ENCODE measurements around the gene DLGAP3. TPM values are rescaled to one million over a fixed set of nuclear protein-coding genes. Genes with fewer than 3 reads are reported as not detected.
"Not testable (repeated sequence)": the region's sequence is repeated elsewhere in the genome, so short reads cannot be mapped to it uniquely, and the experiment has no call there.

The DLGAP3 gene
- total RNA-seq, 2 experiments from 2014 or later: 0.45 to 0.55 TPM

- DNase-seq (no peak), ATAC-seq (ENCODE audit: low read depth) (no peak)
- no peaks in the 10 kb centered on the region for H3K36me3 Mint-ChIP-seq
- no peaks in the 10 kb centered on the region for H3K4me1 Mint-ChIP-seq
- peaks cover 2% of the 10 kb centered on the region for H3K27me3 Mint-ChIP-seq
- no peaks in the 10 kb centered on the region for H3K9me3 Mint-ChIP-seq
- H3K27ac Mint-ChIP-seq: no peak overlapping the region
- POLR2A ChIA-PET: no interaction called here
- no peak overlapping the region for H3K4me3 Mint-ChIP-seq
Observed at GRCh38 chr1:34965597-34965996, 36.1 kb upstream of the DLGAP3 start.

- Mint-ChIP-seq H3K36me3 (no peaks in the 10 kb centered on the region), H3K27ac (no peak overlapping the region), H3K27me3 (peaks cover 8% of the 10 kb centered on the region), H3K9me3 (peaks cover 2% of the 10 kb centered on the region), H3K4me1 (no peaks in the 10 kb centered on the region), H3K4me3 (no peak overlapping the region)
- ATAC-seq (ENCODE audit: low read depth) (no peak), DNase-seq (no peak)
- POLR2A ChIA-PET: no interaction called here
Observed at GRCh38 chr1:34950428-34950827, 21.0 kb upstream of the DLGAP3 start.

- POLR2A ChIA-PET; H3K36me3 Mint-ChIP-seq; H3K27me3 Mint-ChIP-seq; H3K27ac Mint-ChIP-seq; H3K4me1 Mint-ChIP-seq; H3K4me3 Mint-ChIP-seq; DNase-seq; ATAC-seq (ENCODE audit: low read depth); H3K9me3 Mint-ChIP-seq: not testable (repeated sequence)
Observed at GRCh38 chr1:34948739-34949138, 19.3 kb upstream of the DLGAP3 start.

GRCh38 chr1:34947641-34948314 is 18.3 kb upstream of the DLGAP3 start:
- H3K36me3 Mint-ChIP-seq; DNase-seq; H3K27ac Mint-ChIP-seq; H3K4me1 Mint-ChIP-seq; ATAC-seq (ENCODE audit: low read depth); H3K4me3 Mint-ChIP-seq; POLR2A ChIA-PET; H3K9me3 Mint-ChIP-seq; H3K27me3 Mint-ChIP-seq: not testable (repeated sequence)

GRCh38 chr1:34946211-34946610 is 16.8 kb upstream of the DLGAP3 start:
- ATAC-seq (ENCODE audit: low read depth): no peak
- no peak overlapping the region for H3K27ac Mint-ChIP-seq
- peaks cover 13% of the 10 kb centered on the region for H3K27me3 Mint-ChIP-seq
- H3K36me3 Mint-ChIP-seq: no peaks in the 10 kb centered on the region
- no peak overlapping the region for H3K4me3 Mint-ChIP-seq
- POLR2A ChIA-PET: no interaction called here
- DNase-seq: no peak
- H3K9me3 Mint-ChIP-seq: peaks cover 2% of the 10 kb centered on the region
- no peaks in the 10 kb centered on the region for H3K4me1 Mint-ChIP-seq

- ATAC-seq (ENCODE audit: low read depth); H3K9me3 Mint-ChIP-seq; H3K4me3 Mint-ChIP-seq; DNase-seq; H3K27ac Mint-ChIP-seq; H3K36me3 Mint-ChIP-seq; POLR2A ChIA-PET; H3K4me1 Mint-ChIP-seq: not testable (repeated sequence)
- peaks cover 27% of the 10 kb centered on the region for H3K27me3 Mint-ChIP-seq
Observed at GRCh38 chr1:34941798-34942197, 12.3 kb upstream of the DLGAP3 start.

GRCh38 chr1:34930702-34931071 is 1.2 kb upstream of the DLGAP3 start:
- H3K9me3 Mint-ChIP-seq: no peaks in the 10 kb centered on the region
- DNase-seq: no peak
- H3K36me3 Mint-ChIP-seq: no peaks in the 10 kb centered on the region
- peaks cover 4% of the 10 kb centered on the region for H3K4me1 Mint-ChIP-seq
- ATAC-seq (ENCODE audit: low read depth): no peak
- H3K27ac Mint-ChIP-seq: no peak overlapping the region
- POLR2A ChIA-PET: no interaction called here
- no peak overlapping the region for H3K4me3 Mint-ChIP-seq
- peaks cover 61% of the 10 kb centered on the region for H3K27me3 Mint-ChIP-seq

- Mint-ChIP-seq H3K27ac (no peak overlapping the region), H3K36me3 (no peaks in the 10 kb centered on the region), H3K4me1 (peaks cover 4% of the 10 kb centered on the region), H3K9me3 (no peaks in the 10 kb centered on the region), H3K4me3 (no peak overlapping the region), H3K27me3 (peaks cover 64% of the 10 kb centered on the region)
- ATAC-seq (ENCODE audit: low read depth): no peak
- no peak for DNase-seq
- POLR2A ChIA-PET: no interaction called here
Observed at GRCh38 chr1:34929853-34930701, 627 bp upstream of the DLGAP3 start.

GRCh38 chr1:34928699-34929496 is 552 bp downstream of the DLGAP3 start:
- Mint-ChIP-seq H3K4me3 (peak overlapping the region; percentile 65), H3K27ac (peak overlapping the region; percentile 22)
- peak; percentile 33 for ATAC-seq (ENCODE audit: low read depth)

GRCh38 chr1:34928066-34928696 is 1.3 kb downstream of the DLGAP3 start:
- DNase-seq (no peak), ATAC-seq (ENCODE audit: low read depth) (no peak)
- H3K9me3 Mint-ChIP-seq: no peaks in the 10 kb centered on the region
- no peak overlapping the region for H3K27ac Mint-ChIP-seq
- peaks cover 74% of the 10 kb centered on the region for H3K27me3 Mint-ChIP-seq
- peaks cover 4% of the 10 kb centered on the region for H3K4me1 Mint-ChIP-seq
- H3K4me3 Mint-ChIP-seq: peak overlapping the region; percentile 65
- no peaks in the 10 kb centered on the region for H3K36me3 Mint-ChIP-seq
- POLR2A ChIA-PET: no interaction called here

More at GRCh38 chr1:34928699-34929496, 552 bp downstream of the DLGAP3 start:
- Mint-ChIP-seq H3K27me3 (peaks cover 72% of the 10 kb centered on the region), H3K4me1 (peaks cover 4% of the 10 kb centered on the region), H3K36me3 (no peaks in the 10 kb centered on the region), H3K9me3 (no peaks in the 10 kb centered on the region)
- POLR2A ChIA-PET: no interaction called here
- DNase-seq: peak; percentile 39

GRCh38 chr1:34927316-34927715 is 2.1 kb downstream of the DLGAP3 start:
- H3K4me3 Mint-ChIP-seq: no peak overlapping the region
- no peak for DNase-seq
- H3K4me1 Mint-ChIP-seq: peaks cover 4% of the 10 kb centered on the region
- ATAC-seq (ENCODE audit: low read depth): no peak
- H3K36me3 Mint-ChIP-seq: no peaks in the 10 kb centered on the region
- POLR2A ChIA-PET: no interaction called here
- H3K27me3 Mint-ChIP-seq: peaks cover 67% of the 10 kb centered on the region
- H3K9me3 Mint-ChIP-seq: no peaks in the 10 kb centered on the region
- H3K27ac Mint-ChIP-seq: no peak overlapping the region

GRCh38 chr1:34926894-34927293 is 2.6 kb downstream of the DLGAP3 start:
- no peaks in the 10 kb centered on the region for H3K36me3 Mint-ChIP-seq
- H3K27ac Mint-ChIP-seq: no peak overlapping the region
- DNase-seq: no peak
- H3K9me3 Mint-ChIP-seq: no peaks in the 10 kb centered on the region
- H3K4me3 Mint-ChIP-seq: no peak overlapping the region
- H3K27me3 Mint-ChIP-seq: peaks cover 65% of the 10 kb centered on the region
- ATAC-seq (ENCODE audit: low read depth): no peak
- POLR2A ChIA-PET: no interaction called here
- H3K4me1 Mint-ChIP-seq: peaks cover 4% of the 10 kb centered on the region

GRCh38 chr1:34926156-34926555 is 3.3 kb downstream of the DLGAP3 start:
- H3K4me3 Mint-ChIP-seq: no peak overlapping the region
- no peak overlapping the region for H3K27ac Mint-ChIP-seq
- H3K9me3 Mint-ChIP-seq: no peaks in the 10 kb centered on the region
- ATAC-seq (ENCODE audit: low read depth) (no peak), DNase-seq (no peak)
- POLR2A ChIA-PET: no interaction called here
- peaks cover 4% of the 10 kb centered on the region for H3K4me1 Mint-ChIP-seq
- H3K27me3 Mint-ChIP-seq: peaks cover 62% of the 10 kb centered on the region
- H3K36me3 Mint-ChIP-seq: no peaks in the 10 kb centered on the region
